Subcutaneous adipose tissue (tissue), 4 donors: ENCODE data around the gene MAN1B1. TPM values are rescaled to one million over a fixed set of nuclear protein-coding genes. Genes with fewer than 3 reads are reported as not detected.

ENCODE experiments used
- total RNA-seq, 4 donors: library from RNA; depleted of rRNA; stranded (reverse); fragments of >200 nt; gene quantifications; one replicate each; pipeline ENCODE4 v1.1.0, GENCODE V29; 2016
- TF ChIP-seq, protein P1 (sequence below): fragments of 450-650 bp; IDR thresholded peaks from one replicate; pipeline ENCODE4 v1.5.1; 2016; ENCODE audit warnings: low read depth, mild to moderate bottlenecking, control low read depth, antibody characterized with exemption, moderate library complexity

MAN1B1 gene
- total RNA-seq, 4 donors from 2014 or later, result 19.1 to 61.9 (median 47.8) TPM

DNA sequence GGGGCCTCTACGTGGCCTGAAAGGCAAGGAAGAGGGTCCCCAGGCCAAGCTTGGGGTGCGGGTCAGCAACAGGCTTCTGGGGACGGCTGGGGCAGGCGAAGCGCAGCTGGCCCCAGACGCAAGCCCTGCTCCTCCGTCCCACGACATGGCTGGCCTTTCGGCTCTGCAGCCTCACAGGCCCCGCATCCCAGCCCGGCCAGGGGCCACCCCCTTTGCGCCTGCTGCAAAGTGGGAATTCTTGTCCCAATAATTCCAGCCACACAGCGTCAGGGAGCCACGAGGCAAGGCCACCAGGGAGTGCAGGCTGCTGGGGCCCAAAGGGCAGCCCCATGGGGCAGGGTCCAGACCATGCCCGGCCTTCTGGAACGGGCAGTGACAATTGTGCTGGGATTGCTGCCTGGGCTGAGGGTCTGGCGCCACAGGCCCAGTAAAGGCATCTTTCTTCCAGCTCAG is 31.8 kb upstream of the MAN1B1 start:
- TF ChIP-seq, protein P1, sequence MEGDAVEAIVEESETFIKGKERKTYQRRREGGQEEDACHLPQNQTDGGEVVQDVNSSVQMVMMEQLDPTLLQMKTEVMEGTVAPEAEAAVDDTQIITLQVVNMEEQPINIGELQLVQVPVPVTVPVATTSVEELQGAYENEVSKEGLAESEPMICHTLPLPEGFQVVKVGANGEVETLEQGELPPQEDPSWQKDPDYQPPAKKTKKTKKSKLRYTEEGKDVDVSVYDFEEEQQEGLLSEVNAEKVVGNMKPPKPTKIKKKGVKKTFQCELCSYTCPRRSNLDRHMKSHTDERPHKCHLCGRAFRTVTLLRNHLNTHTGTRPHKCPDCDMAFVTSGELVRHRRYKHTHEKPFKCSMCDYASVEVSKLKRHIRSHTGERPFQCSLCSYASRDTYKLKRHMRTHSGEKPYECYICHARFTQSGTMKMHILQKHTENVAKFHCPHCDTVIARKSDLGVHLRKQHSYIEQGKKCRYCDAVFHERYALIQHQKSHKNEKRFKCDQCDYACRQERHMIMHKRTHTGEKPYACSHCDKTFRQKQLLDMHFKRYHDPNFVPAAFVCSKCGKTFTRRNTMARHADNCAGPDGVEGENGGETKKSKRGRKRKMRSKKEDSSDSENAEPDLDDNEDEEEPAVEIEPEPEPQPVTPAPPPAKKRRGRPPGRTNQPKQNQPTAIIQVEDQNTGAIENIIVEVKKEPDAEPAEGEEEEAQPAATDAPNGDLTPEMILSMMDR, result no peak

DNA sequence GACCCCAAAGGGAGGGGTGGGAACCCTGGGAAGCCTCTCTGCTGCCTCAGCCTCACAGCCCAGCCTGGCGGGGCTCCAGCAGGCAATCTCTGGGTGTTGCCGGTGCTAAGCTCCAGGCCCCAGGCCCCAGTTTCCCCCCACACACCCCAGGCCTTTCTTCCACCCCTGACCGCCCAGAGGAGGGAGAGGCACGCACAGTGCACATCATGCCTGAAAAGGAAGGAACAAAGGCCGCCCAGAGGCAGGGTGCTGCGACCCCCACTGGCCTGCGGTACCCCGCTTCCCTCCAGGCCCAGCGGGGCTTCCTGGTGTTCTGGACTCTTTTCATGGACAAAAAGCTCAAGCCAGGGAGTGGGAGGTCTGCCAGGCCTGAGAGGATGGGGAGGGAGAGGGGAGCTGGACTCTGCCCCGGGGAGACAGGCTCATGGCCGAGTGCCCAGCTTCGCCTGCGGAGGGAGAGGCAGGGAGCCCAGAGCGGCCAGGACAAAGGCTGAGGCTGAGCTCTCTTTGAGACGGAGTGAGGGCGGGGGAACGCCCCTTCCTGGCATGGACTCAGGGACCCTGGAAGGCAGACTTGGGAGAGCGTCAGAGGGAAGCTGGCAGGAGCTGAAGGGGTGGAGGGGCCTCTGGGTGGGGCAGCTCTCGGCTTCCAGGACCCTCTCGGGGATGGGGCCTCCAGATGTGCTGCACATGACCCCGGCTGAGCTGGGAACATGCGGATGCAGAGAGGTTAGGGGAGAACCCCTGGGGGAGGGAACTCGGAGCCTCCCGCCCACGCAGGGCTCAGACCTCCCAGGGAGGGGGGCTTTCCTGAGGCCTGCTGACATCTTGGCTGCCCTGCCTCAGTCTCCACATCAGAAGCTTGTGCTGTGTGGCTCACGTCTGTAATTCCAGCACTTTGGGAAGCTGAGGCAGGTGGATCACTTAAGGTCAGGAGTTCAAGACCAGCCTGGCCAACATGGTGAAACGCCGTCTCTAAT is 31.1 kb upstream of the MAN1B1 start:
- TF ChIP-seq, protein P1, result no peak

DNA sequence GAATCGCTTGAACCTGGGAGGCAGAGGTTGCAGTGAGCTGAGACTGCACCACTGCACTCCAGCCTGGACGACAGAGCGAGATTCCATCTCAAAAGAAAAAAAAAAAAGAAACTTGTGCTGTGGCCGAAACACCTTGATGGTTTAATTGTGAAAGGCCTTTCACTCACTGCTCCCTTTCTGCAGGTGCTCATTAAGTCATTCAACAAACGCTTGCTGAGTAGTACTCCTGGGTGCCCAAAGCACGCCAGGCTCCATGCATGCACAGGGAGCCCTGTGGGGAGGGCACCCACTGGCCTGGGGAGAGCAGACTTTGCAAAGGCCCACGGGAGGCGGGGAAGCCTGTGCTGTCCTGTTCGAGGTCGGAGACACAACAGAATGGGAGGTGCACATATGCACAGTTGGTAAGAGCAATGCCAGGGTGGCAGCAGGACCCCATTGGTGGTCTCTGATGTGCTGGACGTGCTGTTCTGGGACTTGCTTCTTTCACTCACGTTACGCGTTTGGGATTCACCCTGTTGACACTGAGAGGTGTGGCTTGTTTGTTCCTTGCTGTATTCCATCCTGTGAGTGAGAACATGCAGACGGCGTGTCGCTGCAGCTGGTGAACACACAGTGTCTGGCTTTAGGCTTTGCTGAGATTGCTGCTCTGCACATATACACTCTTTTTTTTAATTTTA is 29.9 kb upstream of the MAN1B1 start:
- TF ChIP-seq, protein P1, result no peak

DNA sequence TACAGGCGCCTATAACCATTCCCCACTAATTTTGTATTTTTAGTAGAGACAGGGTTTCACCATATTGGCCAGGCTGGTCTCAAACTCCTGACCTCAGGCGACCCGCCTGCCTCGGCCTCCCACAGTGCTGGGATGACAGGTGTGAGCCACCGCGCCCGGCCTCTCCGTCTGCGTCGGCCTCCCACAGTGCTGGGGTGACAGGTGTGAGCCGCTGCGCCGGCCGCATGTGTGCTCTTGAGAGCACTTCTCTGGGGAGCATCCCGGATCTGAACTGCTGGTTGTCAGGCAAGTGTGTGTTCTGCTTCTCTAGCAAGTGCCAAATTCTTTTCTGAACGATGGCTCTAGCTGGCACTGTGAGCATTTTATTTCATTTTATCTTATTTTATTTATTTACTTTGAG is 29.2 kb upstream of the MAN1B1 start:
- TF ChIP-seq, protein P1, result no peak

DNA sequence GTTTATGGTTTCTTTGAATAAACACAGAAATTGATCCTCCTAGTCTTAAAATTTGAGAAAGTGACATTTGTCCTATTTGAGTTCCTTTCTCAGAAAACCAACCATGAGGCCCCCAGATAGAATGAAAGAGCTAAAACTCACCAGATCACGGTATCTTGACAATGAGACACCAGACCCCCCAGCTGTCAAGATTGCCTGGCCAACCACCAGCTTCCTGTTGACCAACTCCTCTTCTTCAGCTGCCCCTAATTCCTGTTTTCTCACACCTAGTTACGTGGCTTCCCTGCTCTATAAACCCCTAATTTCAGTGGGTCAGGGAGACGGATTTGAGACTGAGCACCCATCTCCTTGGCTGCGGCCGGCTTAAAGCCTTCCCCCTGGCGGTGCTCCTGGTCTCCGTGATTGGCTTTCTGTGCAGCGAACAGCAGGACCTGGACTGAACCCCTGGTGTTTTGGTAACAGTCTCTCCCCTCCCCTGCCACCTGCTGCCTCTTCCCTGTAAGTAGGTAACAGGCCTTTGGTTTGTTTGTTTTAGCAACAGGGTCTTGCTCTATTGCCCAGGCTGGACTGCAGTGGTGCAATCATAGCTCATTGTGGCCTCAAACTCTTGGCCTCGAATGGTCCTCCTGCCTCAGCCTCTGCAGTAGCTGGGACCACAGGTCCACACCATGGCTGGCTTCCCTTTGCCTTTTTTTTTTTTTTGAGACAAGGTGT is 28.1 kb upstream of the MAN1B1 start:
- TF ChIP-seq, protein P1, result no peak

DNA sequence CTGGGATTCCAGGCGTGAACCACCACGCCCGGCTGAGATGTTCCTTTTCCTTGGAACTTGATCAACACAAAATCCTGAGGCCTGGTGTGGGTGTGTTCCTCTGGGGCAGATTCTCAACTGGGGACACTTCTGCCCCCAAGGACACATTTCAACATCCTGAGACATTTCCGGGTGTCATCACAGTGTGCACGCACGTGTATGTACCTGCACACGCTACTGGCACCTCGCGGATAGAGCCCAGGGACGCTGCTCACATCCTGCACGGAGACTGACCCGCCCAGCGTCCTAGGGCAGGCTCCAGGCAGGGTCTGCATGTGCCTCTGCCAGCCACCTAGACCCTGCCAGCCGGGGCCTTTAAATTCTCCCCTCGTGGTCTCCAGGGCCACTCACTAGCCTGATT is 24.4 kb upstream of the MAN1B1 start:
- TF ChIP-seq, protein P1, result no peak
